ENCODE measurements around the gene ARMCX6. TPM values are rescaled to one million over a fixed set of nuclear protein-coding genes. Genes with fewer than 3 reads are reported as not detected.

ARMCX6 gene
- total RNA-seq = 10 to 100 TPM in 1 of 4 donors, 1 to 10 TPM in 3; 4.5 to 12.6 (median 6.2) TPM

- ATAC-seq (peak; percentile 76 to 84), DNase-seq (peak; percentile 51 to 59)
- Histone ChIP-seq H3K27ac (peak within 1 kb of the TSS; percentile 62 to 82 (median 74)), H3K4me1 (peaks cover 3 to 6% of the 10 kb centered on the region in 2 donors), H3K9me3 (no peaks in the 10 kb centered on the region), H3K27me3 (no peaks in the 10 kb centered on the region), H3K36me3 (no peaks in the 10 kb centered on the region), H3K4me3 (peak within 1 kb of the TSS; percentile 55 to 70 (median 62))
- in situ Hi-C loops (cut with MboI; ENCODE audit: low sequenced_read_pairs in 4 of 4) = no loop called here
- intact Hi-C loops (cut with DNase I; ENCODE audit: low total_unique reads) = loop anchor here (5.0 kb wide), 1 partner anchor 210 kb away; the partner anchor contains the start of genes GLA and HNRNPH2
- TF ChIP-seq CTCF (IDR thresholded peaks at IDR 0.05 in 4 of 5, conservative IDR thresholded peaks at IDR 0.05 in 1 of 5) (peak in 3 of 5 experiments; percentile 19 to 50 (median 47)), POLR2A (IDR thresholded peaks at IDR 0.05) (peak in 1 of 2 donors; percentile 42)
These were observed at the start of gene ARMCX6 for GRCh38 chrX:101617211-101618191. ARMCX6 (minus strand) TSS chrX:101618000; CDS start chrX:101616620, 1,380 bp downstream.

GRCh38 chrX:101659601-101660063, 41.8 kb upstream of the ARMCX6 start, which contains the start of gene ARMCX2:
ARMCX2 (minus strand) TSS chrX:101659850; CDS start chrX:101657588, 2,262 bp downstream.
- H3K36me3 ChIP-seq = no peaks in the 10 kb centered on the region
- peak within 1 kb of the TSS; percentile 56 to 68 (median 63) for H3K4me3 ChIP-seq
- no peaks in the 10 kb centered on the region for H3K27me3 ChIP-seq
- H3K9me3 ChIP-seq = no peaks in the 10 kb centered on the region
- TF ChIP-seq CTCF (IDR thresholded peaks at IDR 0.05 in 4 of 5, conservative IDR thresholded peaks at IDR 0.05 in 1 of 5) = no peak
- TF ChIP-seq POLR2A (IDR thresholded peaks at IDR 0.05) = peak; percentile 17 to 33
- intact Hi-C loops (cut with DNase I; ENCODE audit: low total_unique reads) (no loop called here), in situ Hi-C loops (cut with MboI; ENCODE audit: low sequenced_read_pairs in 4 of 4) (no loop called here)
- no peaks in the 10 kb centered on the region for H3K4me1 ChIP-seq
- peak; percentile 52 to 56 for ATAC-seq
- H3K27ac ChIP-seq = peak within 1 kb of the TSS; percentile 32 to 62 (median 54)
- DNase-seq = peak; percentile 3 to 21

- peak overlapping the region; percentile 32 to 62 (median 54) for H3K27ac ChIP-seq
- intact Hi-C loops (cut with DNase I; ENCODE audit: low total_unique reads) = no loop called here
- TF ChIP-seq POLR2A (IDR thresholded peaks at IDR 0.05) (no peak), CTCF (IDR thresholded peaks at IDR 0.05 in 4 of 5, conservative IDR thresholded peaks at IDR 0.05 in 1 of 5) (no peak)
- in situ Hi-C loops (cut with MboI; ENCODE audit: low sequenced_read_pairs in 4 of 4) = no loop called here
- H3K36me3 ChIP-seq = no peaks in the 10 kb centered on the region
- H3K4me3 ChIP-seq = peak overlapping the region; percentile 56 to 68 (median 63)
- H3K4me1 ChIP-seq = no peaks in the 10 kb centered on the region
- DNase-seq (peak; percentile 27 to 45), ATAC-seq (peak in 1 of 2 donors; percentile 66)
- no peaks in the 10 kb centered on the region for H3K27me3 ChIP-seq
- H3K9me3 ChIP-seq = no peaks in the 10 kb centered on the region
These were observed 41.1 kb upstream of the ARMCX6 start for GRCh38 chrX:101658661-101659491.

GRCh38 chrX:101657495-101657894, 39.7 kb upstream of the ARMCX6 start:
- Histone ChIP-seq H3K4me3 (no peak overlapping the region), H3K27me3 (no peaks in the 10 kb centered on the region), H3K9me3 (no peaks in the 10 kb centered on the region), H3K27ac (no peak overlapping the region), H3K36me3 (no peaks in the 10 kb centered on the region), H3K4me1 (no peaks in the 10 kb centered on the region)
- in situ Hi-C loops (cut with MboI; ENCODE audit: low sequenced_read_pairs in 4 of 4) = no loop called here
- intact Hi-C loops (cut with DNase I; ENCODE audit: low total_unique reads) = no loop called here
- TF ChIP-seq POLR2A (IDR thresholded peaks at IDR 0.05) (no peak), CTCF (IDR thresholded peaks at IDR 0.05 in 4 of 5, conservative IDR thresholded peaks at IDR 0.05 in 1 of 5) (no peak)
- ATAC-seq (no peak), DNase-seq (no peak)

Data from gastrocnemius medialis (tissue), 4 donors.